Medulla oblongata (tissue), 1 donor: ENCODE results near the gene SUSD1.
"Not testable (repeated sequence)": the region's sequence is repeated elsewhere in the genome, so short reads cannot be mapped to it uniquely, and the experiment has no call there.

Experiments used
- DNase-seq: peaks from one replicate; pipeline ENCODE4 v3.0.0-alpha.2; 2015; ENCODE audit errors: extremely low spot score

SUSD1 gene

GRCh38 chr9:112097712-112098688, 77.1 kb downstream of the SUSD1 start:
- peak; percentile 85 for DNase-seq

DNA sequence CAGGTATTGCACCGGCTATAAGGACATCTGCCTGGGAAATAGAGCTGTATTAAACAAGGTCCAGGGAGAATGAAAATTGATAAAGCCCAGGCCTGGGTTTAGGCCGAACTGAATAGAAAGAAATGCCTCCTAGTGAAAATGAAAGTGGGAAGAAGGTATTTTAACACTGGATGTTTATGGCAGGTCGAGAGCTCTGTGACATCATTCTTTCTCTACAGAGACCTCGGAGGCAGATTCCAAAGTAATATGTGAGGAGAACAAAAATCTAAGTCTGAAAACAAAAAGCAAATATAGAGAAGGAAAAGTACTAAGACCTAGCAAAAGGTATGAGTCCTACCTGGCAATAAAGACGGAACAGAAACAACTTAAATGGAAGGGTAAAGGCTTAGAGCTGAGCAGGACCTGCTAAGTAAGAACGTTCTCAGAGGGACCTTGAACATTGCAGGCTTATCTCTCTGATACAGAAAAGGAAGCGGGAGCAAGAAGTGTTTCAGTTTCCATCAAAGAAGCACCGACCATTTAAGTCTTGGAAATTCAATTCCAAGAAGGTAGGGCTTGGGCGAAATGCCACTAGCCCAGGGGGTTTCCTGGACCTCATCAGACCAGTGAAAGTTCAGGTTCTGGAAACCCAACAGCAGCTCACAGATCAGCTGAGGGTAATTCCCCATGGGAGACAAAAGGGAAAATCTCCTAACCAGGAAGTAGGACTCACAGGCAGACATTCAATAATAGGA, 80.0 kb downstream of the SUSD1 start:
- DNase-seq: no peak

- no peak for DNase-seq
Measured at GRCh38 chr9:112094241-112094640, 80.9 kb downstream of the SUSD1 start.

DNA sequence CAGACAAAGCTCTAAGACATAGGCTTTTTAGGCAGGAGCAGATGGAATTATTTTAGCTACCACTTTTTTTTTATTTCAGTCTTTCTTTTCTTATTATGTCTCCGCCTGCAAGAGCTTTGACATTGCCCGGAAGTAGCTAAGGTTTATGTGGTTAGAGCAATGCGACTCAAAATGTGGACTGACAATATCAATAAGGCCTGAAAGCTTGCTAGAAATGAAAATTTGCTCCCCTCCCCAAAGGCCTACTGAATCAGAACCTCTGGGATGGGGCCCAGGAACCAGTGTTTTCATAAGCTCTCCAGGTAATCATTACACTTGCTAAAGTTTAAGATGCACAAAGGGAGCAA, 81.3 kb downstream of the SUSD1 start:
- DNase-seq: no peak

- no peak for DNase-seq
Measured at GRCh38 chr9:112093147-112093869, 81.8 kb downstream of the SUSD1 start.

DNA sequence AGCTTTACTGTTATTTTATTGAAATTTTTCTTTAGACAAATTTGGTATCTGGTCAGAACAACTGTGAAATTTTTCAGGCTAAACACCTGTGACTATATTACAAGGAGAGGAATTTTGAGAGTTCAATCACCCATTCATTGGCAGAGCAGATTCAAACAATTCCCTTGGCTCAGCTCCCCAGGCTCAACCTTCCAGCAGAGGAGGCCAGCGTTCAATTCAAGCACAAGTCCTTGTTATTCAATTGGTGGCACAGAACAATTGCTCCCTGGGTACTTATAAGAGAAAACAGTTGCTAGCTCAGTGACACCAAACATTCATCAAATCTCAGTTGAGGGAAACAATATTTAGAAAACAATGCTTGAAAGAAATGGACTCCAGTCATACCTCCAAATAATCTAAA, 83.3 kb downstream of the SUSD1 start:
- peak; percentile 62 for DNase-seq

DNA sequence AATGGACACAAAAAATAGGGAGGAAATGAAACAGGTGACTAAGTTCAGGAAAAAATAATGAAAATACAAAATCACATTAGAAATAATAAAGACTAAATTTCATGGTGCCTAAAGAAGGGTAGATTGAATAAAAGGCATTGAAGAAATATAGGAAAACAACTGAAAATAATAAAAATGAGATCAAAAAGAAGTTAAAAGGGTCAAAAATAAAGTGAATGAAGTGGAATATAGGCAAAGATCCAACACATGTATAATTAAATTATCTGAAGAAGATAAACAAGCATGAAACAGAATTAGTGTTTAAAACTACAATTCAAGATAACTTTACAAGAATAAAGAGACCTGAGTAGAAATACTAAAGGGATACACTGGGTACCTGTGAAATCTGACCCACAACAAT, 87.6 kb downstream of the SUSD1 start:
- DNase-seq: no peak

DNA sequence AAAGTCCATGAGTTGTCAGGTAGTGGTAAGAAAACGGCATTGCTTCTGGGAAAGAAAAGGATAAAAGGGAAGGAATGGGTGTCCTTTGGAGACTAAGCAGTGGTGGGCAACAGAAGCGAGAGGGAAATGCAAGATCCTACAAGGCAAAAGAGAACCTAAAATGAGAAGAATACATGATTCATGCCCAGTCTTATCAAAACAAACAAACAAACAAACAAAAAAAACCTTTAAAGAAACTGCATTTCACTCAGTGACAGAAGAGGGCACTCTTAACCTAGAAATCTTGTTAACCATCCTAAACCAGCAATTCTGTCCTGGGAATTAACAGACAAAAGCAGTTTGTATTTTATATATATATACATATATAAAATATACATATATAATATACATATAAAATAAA, 88.5 kb downstream of the SUSD1 start:
- DNase-seq: peak; percentile 50

DNA sequence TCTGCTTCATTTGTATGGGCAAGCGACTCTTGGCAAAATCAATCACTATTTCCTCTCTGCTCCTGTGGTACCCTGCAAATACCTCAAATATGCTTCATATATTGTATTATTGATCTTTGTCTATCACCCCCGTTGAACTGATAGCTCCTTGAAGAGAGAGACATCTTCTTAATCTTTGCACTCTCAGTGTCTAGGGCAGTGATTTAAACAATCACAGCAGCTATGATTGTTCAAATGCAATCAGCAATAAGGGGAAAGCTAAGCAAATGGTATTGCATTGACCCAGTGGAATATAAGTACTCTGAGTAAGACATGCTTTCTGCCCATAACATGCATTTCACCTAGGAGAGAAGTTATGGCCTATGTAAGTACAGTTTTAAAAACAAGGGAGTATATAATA, 90.2 kb downstream of the SUSD1 start:
- no peak for DNase-seq

GRCh38 chr9:112084334-112084733, 90.8 kb downstream of the SUSD1 start:
- DNase-seq: no peak

DNA sequence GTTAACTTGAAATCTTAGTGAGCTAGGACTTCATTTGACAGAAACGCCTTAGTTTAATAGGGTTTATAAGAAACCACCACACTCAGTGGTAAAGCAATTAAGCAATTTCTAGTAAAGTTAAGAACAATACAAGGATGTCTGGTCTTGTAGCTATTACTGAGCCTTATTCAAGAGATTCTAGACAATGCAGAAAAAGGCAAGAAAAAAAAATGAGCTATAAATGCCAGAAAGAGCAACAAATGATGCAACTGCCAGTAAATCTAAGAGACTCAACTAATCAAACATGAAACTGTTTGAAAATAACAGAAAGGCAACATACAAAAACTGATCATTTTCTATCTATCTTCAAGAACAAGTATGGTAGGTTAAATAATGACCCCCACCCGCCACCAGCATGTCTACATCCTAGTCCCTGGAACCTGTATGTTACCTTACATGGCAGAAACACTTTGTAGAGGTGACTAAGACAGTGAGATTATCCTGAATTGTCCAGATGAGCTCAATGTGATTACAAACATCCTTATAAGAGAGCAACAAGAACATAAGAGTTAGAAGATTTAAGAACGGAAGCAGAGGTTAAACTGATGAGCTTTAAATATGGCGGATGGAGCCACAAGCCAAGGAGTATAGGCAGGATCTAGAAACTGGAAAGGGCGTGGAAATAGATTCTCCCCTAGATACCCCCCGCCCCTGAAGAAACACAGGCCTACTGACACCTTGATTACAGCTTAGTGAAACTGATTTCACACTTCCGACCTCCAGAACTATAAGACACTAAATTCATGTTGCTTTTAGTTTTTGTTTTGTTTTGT, 93.0 kb downstream of the SUSD1 start:
- DNase-seq: no peak

- no peak for DNase-seq
Measured at GRCh38 chr9:112080831-112081542, 94.1 kb downstream of the SUSD1 start.

DNA sequence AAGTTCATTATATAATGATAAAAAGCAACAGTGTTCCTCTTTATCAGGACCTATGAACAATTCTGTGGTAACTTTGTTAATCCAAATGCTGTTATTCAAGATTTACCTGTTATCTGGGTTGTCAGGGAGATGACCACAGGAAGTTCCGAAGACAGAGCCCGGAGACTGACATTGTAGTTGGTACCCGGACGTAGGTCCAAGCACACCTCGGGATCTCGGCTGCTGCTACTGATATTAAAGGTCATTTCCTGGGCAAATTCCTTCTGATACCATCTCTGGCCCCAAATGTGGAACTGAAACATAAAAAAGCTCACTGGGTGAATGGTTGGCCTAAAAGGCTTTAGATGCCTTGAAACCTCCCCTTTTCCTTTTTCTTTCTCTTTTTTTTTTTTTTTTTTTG, 96.7 kb downstream of the SUSD1 start:
- peak; percentile 53 for DNase-seq

GRCh38 chr9:112076814-112077213, 98.3 kb downstream of the SUSD1 start:
- DNase-seq: peak; percentile 29

GRCh38 chr9:112075009-112075378, 100.1 kb downstream of the SUSD1 start:
- DNase-seq: no peak

DNA sequence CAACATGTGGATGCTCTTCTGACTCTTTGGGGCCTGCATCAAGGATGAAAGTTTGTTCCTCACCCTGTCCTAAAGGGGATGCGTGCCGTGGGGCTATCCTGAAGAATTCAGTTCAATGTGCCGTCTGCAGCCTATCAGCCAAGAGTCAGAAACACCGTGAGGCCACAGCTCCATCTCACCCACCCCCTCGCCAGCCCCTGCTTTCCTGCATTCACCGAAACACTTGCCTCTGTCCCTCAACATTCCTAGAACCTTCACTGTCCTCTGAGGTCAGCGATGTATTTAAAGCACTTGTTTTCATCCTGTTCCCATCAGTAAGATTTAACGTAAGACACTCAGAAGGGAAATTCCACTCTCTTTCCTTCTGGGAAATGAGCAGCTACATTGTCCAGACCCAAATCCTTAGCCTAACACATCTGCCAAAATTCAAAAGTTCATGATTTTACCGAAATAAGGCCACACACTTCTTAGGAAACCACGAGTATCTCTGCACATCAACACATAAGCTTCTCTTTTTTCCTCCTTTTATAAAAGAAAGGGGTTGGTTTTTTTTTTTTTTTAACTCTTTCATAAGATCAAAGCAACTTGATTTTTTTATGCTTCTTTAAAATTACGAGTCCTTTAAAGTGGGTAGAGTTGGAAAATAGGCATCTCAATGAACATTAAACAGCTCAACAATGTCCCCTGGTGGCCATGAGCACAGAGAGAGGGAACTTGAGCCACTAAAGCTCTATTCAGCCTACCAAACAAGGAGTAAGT, 100.7 kb downstream of the SUSD1 start:
- DNase-seq: peak; percentile 92

- not testable (repeated sequence) for DNase-seq
Measured at GRCh38 chr9:112073639-112074173, 101.4 kb downstream of the SUSD1 start.

DNA sequence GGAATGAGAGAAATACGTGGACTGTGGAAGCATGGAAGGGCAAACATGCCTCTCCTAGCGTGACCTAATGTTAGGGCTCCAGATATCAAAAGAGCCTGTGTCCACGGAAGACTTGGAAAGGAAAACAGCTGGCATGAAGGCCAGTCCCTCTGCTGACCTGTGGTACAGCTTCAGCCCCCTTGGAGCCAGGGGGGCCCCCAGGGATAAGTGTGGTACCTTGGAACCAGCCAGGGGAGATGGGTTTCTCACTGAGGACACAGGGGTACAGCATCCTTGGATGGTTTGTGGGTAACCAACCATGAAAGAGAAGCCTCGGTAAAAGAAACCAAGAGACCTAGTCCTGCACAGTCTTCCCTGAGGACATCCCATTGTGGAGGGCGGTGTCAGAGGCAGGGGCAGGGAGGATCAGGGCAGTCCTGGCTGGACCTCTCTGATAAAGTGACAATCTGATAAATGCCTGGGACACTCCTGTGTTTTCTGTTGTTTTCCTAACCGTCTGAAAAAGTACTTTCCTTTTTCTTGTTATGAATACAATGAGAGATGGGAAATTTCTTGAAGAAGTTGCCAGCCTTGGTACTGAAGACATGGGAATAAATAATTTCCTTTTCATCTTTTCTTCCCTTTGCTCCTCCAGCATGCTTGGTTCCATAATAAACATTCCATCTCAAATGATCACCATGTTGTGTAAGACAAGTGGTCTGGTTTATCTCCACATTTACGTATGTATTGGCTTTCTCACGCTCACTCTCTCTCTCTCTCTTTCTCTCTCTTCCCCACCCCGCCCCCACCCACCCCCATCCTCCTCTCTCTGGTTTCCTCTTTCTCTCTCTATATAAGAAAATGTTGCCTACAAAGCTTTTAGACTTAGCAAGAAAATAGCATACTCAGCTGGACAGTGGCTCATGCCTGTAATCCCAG, 102.1 kb downstream of the SUSD1 start:
- DNase-seq: no peak
